GM20000 (cell line): Measurements from ENCODE around the gene TNRC18.
"Not testable (repeated sequence)": the region's sequence is repeated elsewhere in the genome, so short reads cannot be mapped to it uniquely, and the experiment has no call there.

Experiments
- DNase-seq: peaks from one replicate; pipeline ENCODE4 v3.0.0; 2012; ENCODE audit warnings: low spot score
- TF ChIP-seq, protein P1 (sequence below): IDR thresholded peaks from 2 replicates; pipeline ENCODE4 v1.5.1; 2012; ENCODE audit warnings: mild to moderate bottlenecking, control low read depth; ENCODE audit errors: extremely low read depth, missing control alignments

Gene TNRC18

DNA sequence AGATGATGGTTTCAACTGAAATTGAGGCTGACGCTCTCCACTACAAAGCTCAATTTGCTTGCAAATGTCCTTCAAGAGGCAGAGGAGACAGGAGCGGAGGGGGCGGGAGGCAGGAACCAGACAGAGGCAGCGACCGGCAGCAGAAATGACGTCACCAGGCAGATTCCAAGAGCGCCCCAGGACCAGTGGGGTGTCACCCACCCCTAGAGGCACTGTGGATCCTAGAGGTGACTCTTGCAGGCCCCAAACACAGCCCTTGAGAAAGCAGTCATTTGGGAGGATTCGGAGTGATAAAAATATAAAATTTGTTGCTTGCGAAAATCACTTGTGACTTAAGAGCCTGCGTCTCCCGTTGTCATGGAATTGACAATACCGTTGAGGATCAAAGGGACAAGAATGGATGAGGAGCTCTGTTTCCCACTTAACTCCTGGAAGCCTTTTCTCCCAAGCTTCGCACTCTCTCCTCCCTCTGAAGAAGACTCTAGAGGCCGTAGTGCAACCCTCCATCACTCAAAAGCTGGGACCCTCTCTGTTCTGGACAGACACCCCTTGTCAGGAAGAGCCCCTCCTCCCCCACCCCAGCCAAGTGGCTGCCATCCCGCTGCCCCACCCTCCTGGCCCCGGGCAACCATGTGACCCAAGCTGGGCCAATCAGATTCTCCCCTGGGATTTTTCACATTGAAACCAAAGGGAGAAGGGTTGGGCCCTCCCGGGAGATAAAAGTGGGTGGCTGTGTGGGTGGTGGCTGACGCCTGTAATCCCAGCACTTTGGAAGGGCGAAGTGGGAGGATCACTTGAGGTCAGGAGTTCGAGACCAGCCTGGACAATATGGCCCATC is 157.2 kb downstream of the TNRC18 start:
- TF ChIP-seq, protein P1, sequence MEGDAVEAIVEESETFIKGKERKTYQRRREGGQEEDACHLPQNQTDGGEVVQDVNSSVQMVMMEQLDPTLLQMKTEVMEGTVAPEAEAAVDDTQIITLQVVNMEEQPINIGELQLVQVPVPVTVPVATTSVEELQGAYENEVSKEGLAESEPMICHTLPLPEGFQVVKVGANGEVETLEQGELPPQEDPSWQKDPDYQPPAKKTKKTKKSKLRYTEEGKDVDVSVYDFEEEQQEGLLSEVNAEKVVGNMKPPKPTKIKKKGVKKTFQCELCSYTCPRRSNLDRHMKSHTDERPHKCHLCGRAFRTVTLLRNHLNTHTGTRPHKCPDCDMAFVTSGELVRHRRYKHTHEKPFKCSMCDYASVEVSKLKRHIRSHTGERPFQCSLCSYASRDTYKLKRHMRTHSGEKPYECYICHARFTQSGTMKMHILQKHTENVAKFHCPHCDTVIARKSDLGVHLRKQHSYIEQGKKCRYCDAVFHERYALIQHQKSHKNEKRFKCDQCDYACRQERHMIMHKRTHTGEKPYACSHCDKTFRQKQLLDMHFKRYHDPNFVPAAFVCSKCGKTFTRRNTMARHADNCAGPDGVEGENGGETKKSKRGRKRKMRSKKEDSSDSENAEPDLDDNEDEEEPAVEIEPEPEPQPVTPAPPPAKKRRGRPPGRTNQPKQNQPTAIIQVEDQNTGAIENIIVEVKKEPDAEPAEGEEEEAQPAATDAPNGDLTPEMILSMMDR: no peak
- DNase-seq: no peak

DNA sequence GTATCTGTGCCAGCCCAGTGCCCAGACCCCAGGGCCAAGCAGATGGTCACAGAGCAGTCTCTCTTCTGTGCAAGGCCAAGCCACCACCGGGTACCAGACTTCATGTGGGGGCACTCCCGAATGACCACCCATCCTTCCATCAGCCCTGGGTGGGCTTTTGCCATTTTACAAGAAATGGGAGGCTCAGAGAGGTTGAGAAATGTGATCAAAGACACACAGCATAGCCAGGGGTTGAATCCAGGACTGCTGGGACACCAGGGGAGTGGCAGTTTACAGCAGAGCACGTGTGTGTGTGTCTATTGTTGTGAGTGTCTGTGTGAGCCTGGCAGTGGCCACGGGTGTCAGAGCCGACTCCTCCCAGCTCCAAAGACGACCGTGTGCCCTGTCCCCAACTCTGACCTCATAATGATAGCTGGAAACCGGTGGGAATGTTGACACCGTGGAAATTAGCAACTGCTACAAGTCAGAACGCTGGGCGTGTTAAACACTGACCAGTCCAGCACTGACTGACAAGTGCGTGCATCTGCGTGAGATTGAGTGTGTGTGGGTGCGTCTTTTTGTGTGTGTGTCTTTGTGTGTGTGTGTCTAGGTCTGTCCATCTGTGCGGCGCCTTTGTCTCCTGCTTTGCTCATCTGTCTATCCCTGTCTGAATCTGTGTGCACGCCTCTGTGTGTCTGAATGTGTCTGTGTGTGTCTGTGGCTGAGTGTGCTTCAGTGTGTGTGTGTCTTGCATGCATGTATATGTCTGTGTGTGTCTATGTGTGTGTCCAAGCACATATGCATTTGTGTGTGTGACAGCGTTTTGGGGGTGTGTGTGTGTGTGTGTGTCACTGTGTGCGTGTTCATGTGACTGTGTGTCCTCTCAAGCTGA is 158.1 kb downstream of the TNRC18 start:
- TF ChIP-seq, protein P1: no peak
- no peak for DNase-seq

DNA sequence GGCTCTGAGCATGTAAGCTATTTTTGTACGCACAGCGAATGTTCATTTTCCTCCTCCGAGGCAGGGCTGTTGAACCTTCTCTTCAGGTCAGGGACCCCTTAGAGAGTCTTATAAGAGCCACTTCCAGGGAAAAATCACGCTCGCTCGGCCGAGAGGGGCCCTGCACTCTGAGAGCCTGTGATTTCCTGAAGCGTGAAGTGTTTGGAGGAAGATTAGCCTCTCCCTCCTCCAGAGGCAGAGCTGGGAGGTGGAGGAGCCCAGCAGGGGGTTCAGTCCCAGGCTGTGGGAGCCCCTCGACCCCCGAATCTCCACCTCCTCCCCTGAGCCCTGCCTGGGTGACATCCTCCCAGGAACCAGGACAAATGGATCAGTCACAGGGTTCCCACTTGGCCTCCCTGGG is 160.6 kb downstream of the TNRC18 start:
- DNase-seq: not testable (repeated sequence)

DNA sequence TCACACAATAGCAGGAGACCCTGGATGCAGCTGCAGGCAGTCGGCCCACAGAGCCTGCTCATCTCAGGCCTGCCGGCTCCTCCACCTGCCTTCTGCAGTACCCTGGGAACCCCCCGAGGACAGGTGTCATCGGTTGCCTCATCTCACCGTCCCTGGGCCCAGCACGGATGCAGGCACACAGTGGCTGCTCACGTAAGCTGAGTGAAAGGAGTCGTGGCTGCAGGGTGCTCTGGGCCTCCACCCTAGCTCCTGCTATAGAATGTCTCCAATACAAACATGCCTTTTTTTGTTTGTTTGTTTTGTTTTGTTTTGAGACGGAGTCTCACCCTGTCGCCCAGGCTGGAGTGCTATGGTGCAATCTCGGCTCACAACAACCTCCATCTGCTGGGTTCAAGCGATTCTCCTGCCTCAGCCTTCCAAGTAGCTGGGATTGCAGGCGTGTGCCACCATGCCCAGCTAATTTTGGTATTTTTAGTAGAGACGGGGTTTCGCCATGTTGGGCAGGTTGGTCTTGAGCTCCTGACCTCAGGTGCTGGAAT is 163.0 kb downstream of the TNRC18 start:
- DNase-seq: not testable (repeated sequence)
